Measurements from ENCODE around the gene ATXN1.

GRCh38 chr6:16468991-16469615 lies 292.2 kb downstream of the ATXN1 start:
- TF ChIP-seq CTCF (optimal IDR thresholded peaks at IDR 0.05 in 1 of 3, IDR thresholded peaks at IDR 0.05 in 1 of 3, conservative IDR thresholded peaks at IDR 0.05 in 1 of 3; ENCODE audit: extremely low read depth in 1 of 3, insufficient read depth in 2 of 3, low read length in 3 of 3): no peak
- TF ChIP-seq EZH2 (IDR thresholded peaks at IDR 0.05; ENCODE audit: low read length): no peak

All from keratinocyte (primary cell).